OCI-LY3 (cell line): ENCODE measurements around the gene KANK3.
"Not testable (repeated sequence)": the region's sequence is repeated elsewhere in the genome, so short reads cannot be mapped to it uniquely, and the experiment has no call there.

Source experiments
- H2AFZ ChIP-seq: fragments of 200-600, 300-600 bp; shearing (Covaris generic); 2 replicates; pipeline ENCODE4 v1.6.0; 2014; ENCODE audit warnings: antibody characterized with exemption, low read depth, low read length
- H3K27ac ChIP-seq: fragments of 200-600, 300-600 bp; sonication (generic); 2 replicates; pipeline ENCODE4 v1.5.1; 2014; ENCODE audit warnings: mild to moderate bottlenecking, low read length, moderate library complexity, mixed read lengths
- H3K27me3 ChIP-seq: fragments of 200-600, 300-600 bp; sonication (generic); 2 replicates; pipeline ENCODE4 v1.6.1; 2014; ENCODE audit warnings: low read depth, low read length, mixed read lengths
- H3K36me3 ChIP-seq: fragments of 200-600, 300-600 bp; sonication (generic); replicated peaks from 2 replicates; pipeline ENCODE3; 2014; ENCODE audit warnings: low read depth, low read length, mixed read lengths
- H3K4me1 ChIP-seq: fragments of 300-600, 200-600 bp; sonication (generic); 2 replicates; pipeline ENCODE4 v1.6.1; 2014; ENCODE audit warnings: low read length, mixed read lengths
- H3K4me2 ChIP-seq: fragments of 200-600, 300-600 bp; sonication (generic); 2 replicates; pipeline ENCODE4 v1.6.1; 2014; ENCODE audit warnings: low read length, mixed read lengths
- H3K4me3 ChIP-seq: fragments of 300-600, 200-600 bp; sonication (generic); 2 replicates; pipeline ENCODE4 v1.5.1; 2014; ENCODE audit warnings: antibody characterized with exemption, mild to moderate bottlenecking, low read length, moderate library complexity
- H3K79me2 ChIP-seq: fragments of 300-600, 200-600 bp; shearing (Covaris generic); 2 replicates; pipeline ENCODE4 v1.6.1; 2014; ENCODE audit warnings: mild to moderate bottlenecking, low read length, mixed read lengths
- H3K9ac ChIP-seq: fragments of 300-600, 200-600 bp; shearing (Covaris generic); 2 replicates; pipeline ENCODE4 v1.6.0; 2014; ENCODE audit warnings: mild to moderate bottlenecking, low read length, moderate library complexity
- H3K9me3 ChIP-seq: fragments of 200-600, 300-600 bp; shearing (Covaris generic); 2 replicates; pipeline ENCODE4 v1.6.1; 2014; ENCODE audit warnings: low read length, mixed read lengths; ENCODE audit not compliant: insufficient read depth
- H4K20me1 ChIP-seq: fragments of 200-600, 300-600 bp; sonication (generic); 2 replicates; pipeline ENCODE4 v1.6.1; 2016; ENCODE audit warnings: low read length, mixed read lengths; ENCODE audit not compliant: insufficient read depth
- CTCF ChIP-seq: fragments of 200-600, 300-600 bp; sonication (generic); IDR thresholded peaks from 2 replicates; pipeline ENCODE4 v1.5.1; 2014; ENCODE audit warnings: antibody characterized with exemption, low read length, low read depth
- EZH2phosphoT487 ChIP-seq: fragments of 200-600 bp; shearing (Covaris generic); IDR thresholded peaks from 2 replicates; pipeline ENCODE4 v1.6.1; 2018; ENCODE audit warnings: antibody characterized with exemption, mixed run types, low read depth

Gene KANK3

GRCh38 chr19:8320564-8321066 is 22.4 kb downstream of the KANK3 start:
- H3K4me1 ChIP-seq = peaks cover 23% of the 10 kb centered on the region
- H3K27me3 ChIP-seq = no peaks in the 10 kb centered on the region
- peak overlapping the region; percentile 98 for H3K4me2 ChIP-seq
- H4K20me1 ChIP-seq = peaks cover 15% of the 10 kb centered on the region
- peaks cover 57% of the 10 kb centered on the region for H3K79me2 ChIP-seq
- no peaks in the 10 kb centered on the region for H3K9me3 ChIP-seq
- peak overlapping the region; percentile 48 for H2AFZ ChIP-seq
- no peak for TF ChIP-seq CTCF
- no peak for TF ChIP-seq EZH2phosphoT487
- peak overlapping the region; percentile 91 for H3K4me3 ChIP-seq
- H3K36me3 ChIP-seq = peaks cover 45% of the 10 kb centered on the region
- H3K9ac ChIP-seq = peak overlapping the region; percentile 95
- peak overlapping the region; percentile 59 for H3K27ac ChIP-seq

- Histone ChIP-seq H3K36me3 (peaks cover 45% of the 10 kb centered on the region), H3K4me1 (peaks cover 23% of the 10 kb centered on the region), H2AFZ (no peak overlapping the region), H3K4me3 (peak overlapping the region; percentile 91), H4K20me1 (peaks cover 15% of the 10 kb centered on the region), H3K9ac (peak overlapping the region; percentile 95), H3K4me2 (peak overlapping the region; percentile 98), H3K27ac (peak overlapping the region; percentile 59), H3K79me2 (peaks cover 57% of the 10 kb centered on the region), H3K27me3 (no peaks in the 10 kb centered on the region), H3K9me3 (no peaks in the 10 kb centered on the region)
- no peak for TF ChIP-seq CTCF
- TF ChIP-seq EZH2phosphoT487 = no peak
These were observed 23.1 kb downstream of the KANK3 start for GRCh38 chr19:8319807-8320520.

- not testable (repeated sequence) for H3K9ac ChIP-seq, H3K27me3 ChIP-seq, H2AFZ ChIP-seq, H3K4me3 ChIP-seq, H3K27ac ChIP-seq, H3K4me2 ChIP-seq, H3K9me3 ChIP-seq
- Histone ChIP-seq H3K79me2 (peaks cover 57% of the 10 kb centered on the region), H3K36me3 (peaks cover 35% of the 10 kb centered on the region), H3K4me1 (peaks cover 20% of the 10 kb centered on the region), H4K20me1 (peaks cover 15% of the 10 kb centered on the region)
These were observed 24.2 kb downstream of the KANK3 start for GRCh38 chr19:8318835-8319234.

GRCh38 chr19:8316351-8317125 is 26.5 kb downstream of the KANK3 start:
- H3K4me1 ChIP-seq = peaks cover 9% of the 10 kb centered on the region
- no peaks in the 10 kb centered on the region for H4K20me1 ChIP-seq
- H3K9ac ChIP-seq = no peak overlapping the region
- H3K36me3 ChIP-seq = peaks cover 25% of the 10 kb centered on the region
- no peak overlapping the region for H3K4me2 ChIP-seq
- no peak overlapping the region for H3K4me3 ChIP-seq
- H3K9me3 ChIP-seq = no peaks in the 10 kb centered on the region
- H2AFZ ChIP-seq = no peak overlapping the region
- H3K27me3 ChIP-seq = no peaks in the 10 kb centered on the region
- no peak overlapping the region for H3K27ac ChIP-seq
- TF ChIP-seq EZH2phosphoT487 (no peak), CTCF (no peak)
- peaks cover 37% of the 10 kb centered on the region for H3K79me2 ChIP-seq

- not testable (repeated sequence) for H2AFZ ChIP-seq, H4K20me1 ChIP-seq, H3K4me2 ChIP-seq, H3K27me3 ChIP-seq, H3K4me3 ChIP-seq, H3K27ac ChIP-seq, H3K9ac ChIP-seq, H3K9me3 ChIP-seq
- Histone ChIP-seq H3K4me1 (peaks cover 10% of the 10 kb centered on the region), H3K36me3 (peaks cover 37% of the 10 kb centered on the region), H3K79me2 (peaks cover 23% of the 10 kb centered on the region)
These were observed 28.0 kb downstream of the KANK3 start for GRCh38 chr19:8314981-8315640.
